Measurements from ENCODE around the gene UBXN7. TPM values are rescaled to one million over a fixed set of nuclear protein-coding genes. Genes with fewer than 3 reads are reported as not detected.

UBXN7 gene
- total RNA-seq, 4 donors from 2014 or later, result 13.8 to 25.4 (median 15.4) TPM

DNA sequence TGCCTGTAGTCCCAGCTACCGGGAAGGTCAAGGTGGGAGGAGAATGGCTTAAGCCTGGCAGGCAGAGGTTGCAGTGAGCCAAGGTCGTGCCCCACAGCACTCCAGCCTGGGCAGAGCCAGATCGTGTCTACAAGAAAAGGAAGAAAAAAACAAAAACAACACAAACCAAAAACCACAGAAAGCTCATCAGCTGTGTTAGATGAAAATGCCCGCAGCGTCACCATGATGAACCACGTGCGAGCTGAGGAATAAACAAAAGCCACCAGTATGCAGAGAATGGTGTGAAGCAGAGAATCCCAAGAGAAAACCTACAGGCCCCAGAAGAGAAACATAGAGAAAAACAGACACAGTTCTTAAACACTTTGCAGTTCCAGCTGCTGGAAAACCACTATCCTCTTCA, 74.3 kb downstream of the UBXN7 start:
- H3K27ac ChIP-seq, result no peak overlapping the region
- no peaks in the 10 kb centered on the region for H3K27me3 ChIP-seq
- H3K4me1 ChIP-seq, result no peaks in the 10 kb centered on the region
- H3K9me3 ChIP-seq, result no peaks in the 10 kb centered on the region
- DNase-seq, result no peak
- H3K36me3 ChIP-seq, result peaks cover 0 to 72% (median 12%) of the 10 kb centered on the region in 4 donors
- no peak for TF ChIP-seq POLR2A (IDR thresholded peaks at IDR 0.05)
- no peak for TF ChIP-seq POLR2AphosphoS5 (IDR thresholded peaks at IDR 0.05)
- WGBS, 2 donors (ENCODE audit: low coverage in 1 of 2), result 75 to 92% methylated on average over 7 of the region's 7 CpGs
- in situ Hi-C loops (cut with MboI; ENCODE audit: low pct_ligation_motif_present in 1 of 4, low pct_unique_long_range_greater_than_20kb in 1 of 4, low sequenced_read_pairs in 3 of 4), result no loop called here
- intact Hi-C loops (cut with DNase I; ENCODE audit: low total_unique reads), result no loop called here
- no peak overlapping the region for H3K4me3 ChIP-seq

DNA sequence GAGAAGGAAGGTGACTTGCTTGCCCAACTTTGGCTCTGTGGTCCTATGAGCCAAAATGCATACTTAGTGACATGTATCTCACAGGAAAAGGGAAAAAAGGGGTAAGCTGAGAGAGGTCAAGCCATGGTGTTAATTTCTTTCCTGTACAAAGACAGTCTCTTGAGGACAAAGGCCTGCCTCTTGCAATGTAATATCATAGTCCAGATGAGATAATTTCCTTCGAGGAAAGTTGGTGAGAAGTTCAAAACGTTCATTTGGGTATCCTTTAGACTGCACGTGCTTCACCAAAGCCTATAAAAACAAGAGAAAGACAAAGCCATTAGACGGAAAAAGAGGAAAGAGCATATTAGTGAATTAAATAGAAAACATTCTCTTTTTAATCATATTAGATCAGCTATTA, 75.7 kb downstream of the UBXN7 start:
- no peak for TF ChIP-seq POLR2A (IDR thresholded peaks at IDR 0.05)
- TF ChIP-seq CTCF (IDR thresholded peaks at IDR 0.05), result no peak
- TF ChIP-seq EP300 (IDR thresholded peaks at IDR 0.05; ENCODE audit: low read depth), result no peak
- TF ChIP-seq POLR2AphosphoS5 (IDR thresholded peaks at IDR 0.05), result no peak
- H3K36me3 ChIP-seq, result peaks cover 0 to 58% (median 12%) of the 10 kb centered on the region in 4 donors
- DNase-seq, result no peak
- in situ Hi-C loops (cut with MboI; ENCODE audit: low pct_ligation_motif_present in 1 of 4, low pct_unique_long_range_greater_than_20kb in 1 of 4, low sequenced_read_pairs in 3 of 4), result no loop called here
- H3K4me1 ChIP-seq, result no peaks in the 10 kb centered on the region
- no peaks in the 10 kb centered on the region for H3K27me3 ChIP-seq
- no peak overlapping the region for H3K4me3 ChIP-seq
- 89 to 97% methylated on average over 4 of the region's 4 CpGs for WGBS, 2 donors (ENCODE audit: low coverage in 1 of 2)
- intact Hi-C loops (cut with DNase I; ENCODE audit: low total_unique reads), result no loop called here
- H3K27ac ChIP-seq, result no peak overlapping the region
- H3K9me3 ChIP-seq, result no peaks in the 10 kb centered on the region

DNA sequence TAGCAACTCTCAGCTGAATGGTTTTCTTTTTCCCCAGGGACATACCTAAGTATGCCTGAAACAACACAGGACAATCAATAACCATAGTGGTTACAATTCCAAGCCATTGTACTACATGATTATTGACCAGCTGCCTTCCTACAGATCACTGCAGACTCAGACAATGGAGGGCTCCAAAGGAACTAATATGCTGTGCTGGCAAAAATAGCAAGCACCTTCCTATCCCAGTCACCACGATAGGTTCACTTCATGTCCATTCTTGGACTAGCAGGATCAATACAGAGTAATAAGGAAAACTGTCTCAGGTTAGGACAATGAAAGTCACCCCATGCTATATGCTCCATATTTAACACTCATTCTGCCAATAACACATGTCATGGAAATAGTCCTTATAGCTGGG, 76.6 kb downstream of the UBXN7 start:
- no peak overlapping the region for H3K4me3 ChIP-seq
- no peak for TF ChIP-seq CTCF (IDR thresholded peaks at IDR 0.05)
- TF ChIP-seq POLR2AphosphoS5 (IDR thresholded peaks at IDR 0.05), result no peak
- TF ChIP-seq EP300 (IDR thresholded peaks at IDR 0.05; ENCODE audit: low read depth), result no peak
- TF ChIP-seq POLR2A (IDR thresholded peaks at IDR 0.05), result no peak
- H3K4me1 ChIP-seq, result no peaks in the 10 kb centered on the region
- no peak overlapping the region for H3K27ac ChIP-seq
- in situ Hi-C loops (cut with MboI; ENCODE audit: low pct_ligation_motif_present in 1 of 4, low pct_unique_long_range_greater_than_20kb in 1 of 4, low sequenced_read_pairs in 3 of 4) (no loop called here), intact Hi-C loops (cut with DNase I; ENCODE audit: low total_unique reads) (no loop called here)
- DNase-seq, result no peak
- WGBS, 2 donors (ENCODE audit: low coverage in 1 of 2), result 100% methylated on average over 1 of the region's 1 CpG
- no peaks in the 10 kb centered on the region for H3K27me3 ChIP-seq
- H3K9me3 ChIP-seq, result no peaks in the 10 kb centered on the region
- H3K36me3 ChIP-seq, result peaks cover 0 to 49% (median 10%) of the 10 kb centered on the region in 4 donors

DNA sequence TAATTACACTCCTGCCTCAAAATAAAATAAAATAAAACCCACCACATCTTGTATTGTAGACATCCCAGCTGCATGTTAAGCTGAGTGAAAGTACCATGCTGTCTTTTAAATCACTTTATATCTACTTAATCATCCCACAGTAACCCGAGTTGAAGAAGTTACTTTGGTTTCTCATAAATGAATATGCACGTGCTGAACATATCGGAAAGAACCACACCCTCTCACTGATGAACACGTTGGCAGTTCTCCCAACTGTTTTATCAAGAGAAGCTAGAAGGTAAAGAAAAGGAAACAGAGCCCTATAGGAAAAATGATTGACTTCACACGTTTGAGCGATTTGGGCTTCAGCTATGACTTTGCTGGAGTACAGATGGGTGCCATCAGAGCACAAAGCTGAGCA, 78.1 kb downstream of the UBXN7 start:
- 75 to 84% methylated on average over 6 of the region's 6 CpGs for WGBS, 2 donors (ENCODE audit: low coverage in 1 of 2)
- in situ Hi-C loops (cut with MboI; ENCODE audit: low pct_ligation_motif_present in 1 of 4, low pct_unique_long_range_greater_than_20kb in 1 of 4, low sequenced_read_pairs in 3 of 4), result no loop called here
- intact Hi-C loops (cut with DNase I; ENCODE audit: low total_unique reads), result no loop called here
- Histone ChIP-seq H3K27ac (no peak overlapping the region), H3K36me3 (peaks cover 0 to 45% (median 6%) of the 10 kb centered on the region in 4 donors), H3K9me3 (no peaks in the 10 kb centered on the region), H3K4me1 (no peaks in the 10 kb centered on the region), H3K27me3 (no peaks in the 10 kb centered on the region), H3K4me3 (no peak overlapping the region)
- TF ChIP-seq POLR2A (IDR thresholded peaks at IDR 0.05) (no peak), CTCF (IDR thresholded peaks at IDR 0.05) (no peak), POLR2AphosphoS5 (IDR thresholded peaks at IDR 0.05) (no peak), EP300 (IDR thresholded peaks at IDR 0.05; ENCODE audit: low read depth) (no peak)
- no peak for DNase-seq

- no peak for DNase-seq
- peaks cover 0 to 39% (median 4%) of the 10 kb centered on the region in 4 donors for H3K36me3 ChIP-seq
- H3K9me3 ChIP-seq, result no peaks in the 10 kb centered on the region
- no peak overlapping the region for H3K4me3 ChIP-seq
- no peak overlapping the region for H3K27ac ChIP-seq
- no peaks in the 10 kb centered on the region for H3K27me3 ChIP-seq
- TF ChIP-seq POLR2A (IDR thresholded peaks at IDR 0.05) (no peak), EP300 (IDR thresholded peaks at IDR 0.05; ENCODE audit: low read depth) (no peak), CTCF (IDR thresholded peaks at IDR 0.05) (no peak), POLR2AphosphoS5 (IDR thresholded peaks at IDR 0.05) (no peak)
- in situ Hi-C loops (cut with MboI; ENCODE audit: low pct_ligation_motif_present in 1 of 4, low pct_unique_long_range_greater_than_20kb in 1 of 4, low sequenced_read_pairs in 3 of 4), result no loop called here
- 74 to 79% methylated on average over 6 of the region's 6 CpGs for WGBS, 2 donors (ENCODE audit: low coverage in 1 of 2)
- intact Hi-C loops (cut with DNase I; ENCODE audit: low total_unique reads), result no loop called here
- no peaks in the 10 kb centered on the region for H3K4me1 ChIP-seq
Observed at GRCh38 chr3:196351541-196351940, 80.7 kb downstream of the UBXN7 start.

All from transverse colon (tissue), 4 donors.